ENCODE results near the gene RTN1.

RTN1 gene

DNA sequence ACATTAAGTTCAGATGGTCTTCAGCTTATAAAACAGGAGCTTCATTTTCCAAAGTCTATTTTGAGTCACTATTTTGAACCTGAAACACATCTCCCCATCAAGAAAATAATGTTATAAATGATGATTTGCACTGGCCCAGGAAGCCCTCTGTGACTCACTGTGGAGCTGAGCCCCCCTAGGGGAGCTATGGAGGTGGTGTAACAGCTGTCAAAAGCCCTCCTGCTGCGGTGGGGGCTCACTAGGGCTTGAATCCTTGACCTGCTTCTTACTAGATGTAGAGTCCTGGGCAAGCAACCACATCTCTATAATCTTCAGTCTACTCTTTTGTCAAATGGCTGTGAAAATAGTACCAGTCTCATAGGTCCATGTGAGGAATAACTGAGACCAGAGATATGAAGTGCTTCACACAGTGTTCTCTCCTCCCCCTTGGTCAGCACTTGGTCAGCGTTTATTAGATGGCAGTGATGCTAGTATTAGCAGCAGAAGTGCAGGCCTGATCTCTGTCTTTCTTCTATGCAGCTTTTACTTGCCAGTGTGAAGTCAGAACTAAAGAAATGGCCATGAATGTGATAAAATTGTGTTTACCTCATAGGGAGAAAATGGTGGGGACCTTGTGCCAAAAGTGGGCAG, 83.4 kb downstream of the RTN1 start:
- no peak for DNase-seq

DNA sequence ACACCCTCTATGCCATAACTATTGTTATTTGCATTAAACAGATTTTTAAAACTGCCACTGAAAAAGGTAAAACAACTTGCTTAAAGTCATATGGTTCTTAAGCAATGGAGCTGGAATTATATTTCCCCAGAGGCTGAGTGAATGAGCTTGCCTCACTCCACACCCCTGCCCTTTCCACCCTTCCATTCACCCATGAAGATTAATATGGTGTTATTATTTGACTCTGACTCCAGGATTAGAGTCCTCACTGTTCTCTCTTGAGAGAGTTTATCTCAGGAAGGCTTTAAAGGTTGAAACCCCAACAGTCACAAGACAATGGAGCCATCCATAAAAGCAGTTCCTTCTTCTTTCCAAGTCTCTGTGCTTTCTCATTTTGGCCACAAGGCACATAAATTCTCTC, 84.9 kb downstream of the RTN1 start:
- no peak for DNase-seq

DNA sequence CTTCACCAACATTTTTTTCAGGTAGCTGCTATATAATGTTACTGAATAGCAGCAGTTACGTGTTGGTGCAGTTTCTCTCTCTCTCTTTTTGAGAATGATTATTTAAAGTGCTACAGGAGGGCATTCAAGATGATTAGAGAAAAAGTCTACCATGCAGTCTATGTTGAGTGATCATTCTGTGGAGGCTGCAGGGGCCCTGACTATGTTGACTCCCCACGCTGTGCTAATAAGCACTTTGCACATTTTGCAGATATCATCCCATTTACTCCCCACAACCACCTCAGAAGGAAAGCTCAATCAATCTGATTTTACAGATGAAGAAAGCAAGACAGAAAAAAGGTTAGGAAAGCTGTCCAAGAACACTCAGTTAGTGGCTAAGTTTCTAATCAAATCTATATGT, 87.8 kb downstream of the RTN1 start:
- DNase-seq = no peak

DNA sequence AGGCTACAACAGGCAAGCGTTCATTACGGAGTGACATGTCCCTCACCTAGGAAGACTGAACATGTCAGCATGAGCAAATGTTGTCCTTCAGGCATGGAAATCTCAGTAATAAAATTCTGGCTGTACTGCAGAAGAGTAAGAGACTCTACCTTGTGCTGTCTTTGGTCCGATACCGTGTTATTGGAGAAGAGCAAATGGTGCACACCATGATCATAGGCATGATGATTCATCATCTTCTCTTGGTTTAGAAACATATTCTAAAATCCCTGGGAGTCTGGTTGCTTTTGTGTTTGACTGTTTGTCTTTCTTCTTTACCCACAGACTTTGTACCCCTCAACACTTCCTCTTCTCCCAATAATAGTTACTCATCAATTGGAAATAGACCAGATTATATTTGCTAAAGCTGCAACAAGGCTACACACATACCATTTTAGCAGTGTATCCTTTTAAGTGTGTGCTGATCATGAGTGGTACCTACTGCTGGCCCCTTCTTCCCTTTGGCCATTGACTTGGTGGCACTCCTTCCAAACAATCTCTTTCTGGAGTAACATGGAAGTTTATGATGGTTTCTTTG, 93.5 kb downstream of the RTN1 start:
- no peak for DNase-seq

DNA sequence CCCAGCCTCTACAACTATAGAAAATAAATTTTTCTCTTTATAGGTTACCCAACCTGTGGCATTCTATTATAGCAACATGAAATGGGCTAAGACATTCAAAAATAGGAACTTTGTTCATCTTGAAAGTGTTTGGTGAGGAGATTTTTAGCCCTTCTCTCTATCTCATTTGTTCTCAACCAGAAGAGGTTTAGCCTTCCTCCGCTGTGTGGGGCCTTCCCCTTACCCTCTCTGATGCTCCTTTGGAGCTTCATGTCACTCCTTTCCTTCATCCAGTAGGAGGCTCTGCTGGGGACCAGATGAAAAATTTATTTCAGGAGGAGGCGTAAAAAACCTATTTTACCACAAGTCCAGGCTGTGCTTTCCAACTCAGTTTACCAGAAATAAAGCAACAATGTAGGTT, 94.1 kb downstream of the RTN1 start:
- DNase-seq = no peak

DNA sequence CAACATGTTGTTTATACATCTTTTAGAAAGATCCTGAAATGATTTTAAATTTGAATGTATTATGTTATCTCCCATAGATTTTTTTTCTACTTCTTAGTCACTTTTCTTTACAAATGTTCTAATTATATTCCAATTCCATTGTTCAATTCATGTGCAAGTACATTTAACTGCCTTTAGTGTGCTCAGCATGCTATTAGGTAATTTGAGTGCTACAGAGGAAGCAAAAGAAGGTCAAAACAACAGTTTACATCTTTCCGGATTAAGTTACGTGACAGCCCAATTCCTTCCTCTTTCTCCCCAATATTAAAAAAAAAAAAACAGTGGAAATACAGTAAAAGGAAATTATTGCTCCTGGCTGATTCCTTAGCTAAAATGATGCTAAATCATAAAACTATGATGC, 98.3 kb downstream of the RTN1 start:
- DNase-seq = peak; percentile 39

DNA sequence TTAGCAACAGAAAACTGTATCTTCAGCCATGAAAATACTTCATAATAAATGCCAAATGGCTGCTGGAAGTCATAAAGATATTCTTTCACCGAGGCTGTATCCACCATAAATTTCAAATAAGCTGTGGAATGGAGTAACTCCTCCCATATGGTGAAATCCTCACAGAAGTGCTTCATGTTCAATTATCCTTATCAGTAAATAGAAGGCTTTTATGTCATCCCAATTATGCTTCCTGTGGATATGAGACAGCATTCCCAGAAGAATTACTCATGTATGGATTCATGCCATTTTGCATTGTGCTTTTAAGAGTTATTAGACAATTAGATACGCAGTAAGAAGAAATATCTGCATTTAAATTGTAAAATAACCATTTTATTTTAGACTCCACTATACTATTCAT, 99.0 kb downstream of the RTN1 start:
- DNase-seq = no peak

DNA sequence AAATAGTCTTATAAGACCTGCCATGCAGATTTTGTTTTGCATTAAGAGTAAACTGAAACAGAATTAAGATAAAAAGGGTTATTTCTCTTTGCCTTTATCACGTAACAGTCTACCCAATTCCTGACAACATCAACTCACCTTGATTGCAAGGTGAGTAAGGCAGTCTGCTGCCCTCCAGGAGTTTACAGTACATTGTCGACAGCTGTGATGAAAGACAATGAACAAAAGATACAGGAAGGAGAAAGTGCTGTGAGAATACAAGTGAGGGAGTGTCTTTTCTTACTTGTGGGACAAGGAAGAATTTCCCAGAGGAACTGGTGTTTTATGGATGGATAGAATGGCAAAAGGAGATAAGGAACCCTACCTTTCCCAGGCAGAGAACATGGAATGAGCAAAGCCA, 101.0 kb downstream of the RTN1 start:
- DNase-seq = no peak

DNA sequence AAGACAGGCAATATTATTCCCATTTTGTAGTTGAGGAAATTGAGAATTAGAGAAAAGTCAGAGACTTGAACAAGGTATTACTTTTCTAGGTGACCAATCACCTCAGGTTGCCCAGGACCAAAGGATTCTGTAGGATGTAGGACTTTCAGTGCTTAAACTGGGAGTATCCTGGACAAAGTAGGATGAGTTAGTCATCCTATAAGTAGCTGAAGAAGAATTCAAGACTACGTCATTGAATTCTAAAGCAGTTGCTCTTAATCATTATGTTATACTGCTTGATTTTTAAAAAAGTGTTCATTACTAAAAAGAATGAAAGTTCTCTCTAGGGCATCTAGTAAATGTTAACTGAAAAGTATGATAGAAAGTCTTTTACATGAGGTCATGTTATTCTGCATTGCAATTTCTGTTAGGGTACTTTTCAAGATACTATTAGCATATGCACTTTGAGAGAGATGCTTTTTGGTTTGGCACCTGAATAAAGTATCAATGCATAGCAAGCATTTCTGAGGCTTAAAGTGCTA, 101.7 kb downstream of the RTN1 start:
- DNase-seq = no peak

DNA sequence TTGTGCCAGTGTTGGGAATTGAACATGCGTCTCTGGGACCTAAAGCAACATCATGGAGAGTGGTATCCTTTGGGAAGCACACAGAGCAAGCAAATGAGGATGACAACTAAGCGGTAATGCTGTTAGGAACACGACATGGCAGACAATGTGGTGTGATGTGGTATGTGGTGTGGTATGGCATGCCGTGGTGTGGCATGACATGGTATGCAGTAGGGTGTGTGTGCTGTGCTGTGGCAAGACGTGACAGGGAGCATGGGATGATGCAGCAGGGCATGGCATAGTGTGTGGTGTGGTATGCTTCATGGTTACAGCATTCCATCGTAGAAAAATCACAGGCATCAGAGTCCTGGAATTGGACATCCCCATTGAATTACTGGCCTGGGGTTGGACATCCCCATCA, 108.7 kb downstream of the RTN1 start:
- DNase-seq = no peak

DNA sequence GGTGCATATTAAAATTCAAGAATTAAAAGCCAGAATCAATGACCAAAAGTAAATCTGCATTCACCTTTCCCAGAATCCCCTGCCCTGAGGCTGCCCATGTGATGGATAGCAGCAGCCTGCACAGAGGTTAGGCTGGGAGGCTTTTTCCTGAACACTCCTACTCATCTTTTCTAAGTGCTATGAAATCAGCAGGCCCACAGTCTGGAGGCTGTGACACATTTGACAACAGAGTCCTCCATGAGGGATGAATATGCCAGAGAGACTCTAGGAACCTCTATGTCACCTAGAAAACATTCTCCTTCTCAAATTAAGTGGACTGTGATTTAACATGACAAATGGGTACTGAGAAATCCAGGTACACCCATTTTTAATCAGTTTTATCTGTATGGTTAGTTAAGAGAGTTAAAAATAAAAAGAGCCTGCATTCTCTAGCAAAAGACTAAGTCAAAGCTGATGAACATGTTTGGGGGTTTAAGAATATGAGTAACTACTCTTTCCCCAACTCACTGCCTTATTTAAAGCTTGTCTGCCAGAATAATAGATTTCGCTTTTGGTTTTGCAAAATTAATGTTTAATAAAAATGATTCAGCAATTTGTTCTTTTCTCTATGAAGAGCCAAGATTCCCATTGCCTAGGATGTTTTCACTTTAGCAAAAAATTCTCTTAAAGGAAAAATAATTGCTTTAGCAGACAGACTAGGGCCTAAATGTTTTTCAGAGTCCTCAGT, 115.0 kb downstream of the RTN1 start:
- no peak for DNase-seq

DNA sequence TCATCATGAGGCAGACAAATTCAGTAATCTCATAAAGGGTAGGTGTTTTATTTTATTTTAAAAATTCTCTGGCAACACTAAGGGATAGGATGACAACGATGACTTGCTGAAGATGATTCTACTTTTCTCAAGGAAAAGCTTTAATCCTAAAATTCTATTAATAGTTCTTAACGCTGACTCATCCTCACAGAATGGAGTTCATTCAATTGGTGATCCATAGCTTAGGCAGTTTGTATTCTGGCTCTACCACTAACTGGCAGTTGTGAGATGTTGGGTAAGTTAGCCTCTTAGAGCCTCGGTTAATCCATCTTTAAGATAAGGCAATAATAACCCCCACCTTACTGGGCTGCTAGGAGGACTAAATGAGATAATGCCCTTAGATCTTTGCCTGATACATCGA, 116.3 kb downstream of the RTN1 start:
- no peak for DNase-seq

DNA sequence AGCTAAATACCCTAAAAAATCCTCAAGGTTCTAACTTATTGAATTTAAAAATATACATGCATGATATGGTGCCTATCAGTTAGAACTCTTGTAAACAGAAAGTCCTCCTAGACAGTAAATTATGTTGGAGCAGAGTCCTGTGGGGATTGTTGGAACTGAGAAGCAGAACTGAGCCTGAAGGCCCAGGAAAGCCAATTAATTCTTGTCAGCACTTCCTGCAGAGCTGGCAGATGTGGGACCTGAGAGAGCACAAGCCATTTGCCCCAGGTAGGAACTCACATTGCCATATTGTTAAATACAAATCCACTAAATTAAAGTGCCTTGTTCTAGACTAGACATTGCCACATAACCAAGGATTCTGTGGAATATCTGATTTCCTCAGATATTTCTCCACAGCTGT, 117.1 kb downstream of the RTN1 start:
- DNase-seq = no peak

DNA sequence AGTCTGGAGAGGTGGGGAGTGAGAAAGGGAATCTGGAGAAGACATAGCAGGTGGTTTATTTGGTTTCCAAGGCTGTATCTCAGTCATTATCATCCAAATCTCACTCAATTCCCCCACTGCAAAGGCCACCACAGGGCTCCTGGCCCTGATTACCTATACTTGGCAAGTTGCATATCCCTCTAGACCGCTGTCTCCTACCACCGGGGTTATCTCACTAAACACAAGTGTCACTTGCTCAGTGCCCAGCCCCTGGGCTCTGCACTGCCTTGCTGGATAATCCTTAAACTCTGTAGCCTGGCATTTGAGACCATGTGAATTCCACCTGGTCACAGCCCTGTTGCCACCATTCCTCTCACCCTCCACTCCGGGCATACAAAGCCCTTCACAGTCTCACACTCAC, 119.0 kb downstream of the RTN1 start:
- DNase-seq = no peak

DNA sequence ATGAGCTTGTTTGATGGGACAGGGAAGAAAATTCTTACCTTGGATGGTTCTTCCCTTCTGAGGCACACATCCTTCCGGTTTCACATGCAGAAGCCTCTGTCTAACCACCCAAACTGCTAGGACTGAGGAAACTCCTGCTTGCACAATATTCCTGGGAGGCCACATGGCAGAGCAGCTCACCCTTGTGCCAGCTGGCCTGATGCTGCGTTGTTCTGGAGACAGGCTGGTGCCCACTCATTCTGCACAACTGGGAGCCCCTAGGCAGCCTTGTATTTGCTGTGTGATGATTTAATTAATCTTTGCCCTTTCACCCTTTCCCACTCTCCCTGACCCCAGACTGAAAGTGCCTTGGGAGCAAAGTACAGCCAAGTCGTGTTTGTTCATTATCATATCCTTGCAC, 130.8 kb downstream of the RTN1 start:
- DNase-seq = peak; percentile 56

DNA sequence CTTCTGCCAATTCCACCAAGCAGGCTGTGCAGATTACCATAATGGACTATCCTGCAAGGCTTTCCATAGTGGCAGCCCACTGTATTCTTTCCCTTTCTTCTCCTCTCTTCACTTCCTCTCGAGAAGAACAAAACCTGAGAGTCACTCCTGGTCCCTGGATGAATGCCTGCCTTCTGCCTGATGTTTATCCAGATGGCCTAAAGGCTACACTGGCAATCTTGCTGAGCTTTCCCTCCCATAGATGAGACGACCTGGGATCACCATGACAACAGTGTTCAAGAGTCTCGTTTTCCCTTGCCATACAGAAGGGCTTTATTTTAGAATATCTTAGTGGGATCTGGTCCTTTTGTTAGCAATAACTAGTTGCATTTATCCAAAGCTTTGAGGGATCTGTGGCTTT, 142.3 kb downstream of the RTN1 start:
- no peak for DNase-seq

DNA sequence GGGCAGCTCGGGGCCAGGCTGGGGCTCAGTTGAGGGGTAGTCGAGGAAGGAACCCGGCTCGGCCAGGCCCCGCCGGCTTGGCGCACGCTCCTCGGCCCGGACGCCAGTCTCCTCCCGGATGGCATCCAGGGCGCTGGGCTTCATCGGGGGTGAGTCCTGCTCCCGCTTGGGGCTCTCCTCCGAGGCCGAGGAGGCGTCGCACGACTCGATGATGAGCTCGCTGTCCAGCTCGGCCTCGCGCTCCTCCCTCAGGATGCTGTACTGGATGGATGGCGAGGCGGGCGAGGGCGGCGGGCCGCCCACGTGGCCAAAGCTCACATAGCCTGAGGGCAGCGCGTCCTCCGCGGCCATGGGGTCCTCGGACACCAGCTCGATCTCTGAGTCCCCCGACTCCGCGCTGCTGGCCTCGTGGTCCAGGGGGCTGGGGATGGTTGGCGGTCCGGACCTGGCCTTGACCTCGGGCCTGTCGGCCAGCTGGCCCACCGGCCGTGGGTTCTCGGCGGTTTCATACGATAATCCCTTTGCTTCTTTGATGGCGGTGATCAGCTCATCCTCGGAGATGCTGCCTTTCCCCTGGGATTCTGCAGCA, 143.4 kb downstream of the RTN1 start:
- DNase-seq = no peak

DNA sequence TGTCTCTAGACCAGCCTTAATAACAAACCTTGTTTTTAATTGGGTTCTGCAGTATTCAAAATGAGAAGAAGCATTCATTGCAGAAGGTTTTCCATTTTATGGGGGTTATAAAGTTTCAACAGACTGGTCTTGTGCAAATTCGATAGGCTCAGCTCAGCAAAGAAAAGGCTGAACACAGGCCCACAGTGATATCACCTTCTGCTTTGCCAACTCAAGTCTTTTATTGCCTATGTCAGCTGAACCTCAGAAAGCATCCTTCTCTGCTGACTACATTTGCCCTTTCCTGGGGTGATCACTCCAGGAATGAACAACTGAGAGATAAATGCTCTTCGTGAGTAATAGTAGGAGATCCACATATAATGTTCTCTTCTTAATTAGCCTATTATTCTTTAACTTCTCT, 159.5 kb downstream of the RTN1 start:
- no peak for DNase-seq

DNA sequence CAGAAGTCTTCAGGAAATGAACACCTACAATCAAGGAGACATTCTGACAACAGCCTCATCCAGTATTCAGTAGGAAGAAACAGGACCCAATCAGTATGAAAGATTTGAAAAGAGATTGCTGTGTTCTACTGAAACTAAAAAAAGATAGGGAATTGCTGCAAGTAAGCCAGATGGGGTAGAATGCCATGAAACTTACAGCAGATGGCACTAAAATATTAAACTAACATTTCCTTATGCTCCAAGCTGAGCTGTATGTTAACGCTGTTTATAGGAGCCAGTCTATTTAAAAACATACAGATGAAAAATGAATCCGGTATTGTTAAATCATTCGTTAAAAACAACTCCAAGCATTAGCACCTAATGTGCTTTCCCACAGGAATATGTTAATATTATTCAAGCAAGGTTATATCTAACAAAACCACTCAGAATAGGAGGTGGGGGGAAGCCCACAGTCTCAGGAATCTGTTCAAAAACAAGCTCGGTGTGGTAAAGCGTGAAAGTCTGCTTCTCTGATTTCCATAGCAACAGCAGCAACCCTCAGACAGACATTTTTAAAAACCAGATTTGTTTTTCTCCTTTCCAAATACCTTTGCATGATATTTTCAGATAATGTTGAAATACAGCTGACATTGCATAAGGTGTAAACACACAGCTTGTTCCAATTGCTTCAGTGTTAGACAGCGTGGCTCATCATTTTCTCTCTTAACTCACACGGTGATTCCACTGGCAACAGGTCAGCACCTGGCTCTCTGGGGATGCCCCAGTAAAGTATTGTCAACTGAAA, 162.6 kb downstream of the RTN1 start:
- DNase-seq = no peak

DNA sequence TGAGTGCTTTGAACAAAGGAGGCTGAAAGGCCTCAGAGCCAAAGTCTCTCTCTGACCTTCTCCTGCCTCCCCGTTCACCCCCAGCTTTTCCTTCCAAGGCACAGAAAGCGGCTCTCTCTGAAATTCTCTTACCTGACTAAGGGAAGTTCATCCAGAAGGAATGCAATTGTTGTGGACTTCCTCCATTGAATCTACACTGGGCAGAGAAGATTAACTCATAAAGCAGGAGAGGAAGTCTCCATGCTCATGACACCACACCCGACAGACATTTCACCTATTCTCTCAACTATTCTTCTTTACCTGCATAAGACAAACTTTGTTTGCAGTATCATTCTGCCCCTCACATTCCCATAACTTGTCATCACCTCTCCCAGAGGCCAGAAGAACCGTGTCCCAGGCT, 164.7 kb downstream of the RTN1 start:
- DNase-seq = no peak

DNA sequence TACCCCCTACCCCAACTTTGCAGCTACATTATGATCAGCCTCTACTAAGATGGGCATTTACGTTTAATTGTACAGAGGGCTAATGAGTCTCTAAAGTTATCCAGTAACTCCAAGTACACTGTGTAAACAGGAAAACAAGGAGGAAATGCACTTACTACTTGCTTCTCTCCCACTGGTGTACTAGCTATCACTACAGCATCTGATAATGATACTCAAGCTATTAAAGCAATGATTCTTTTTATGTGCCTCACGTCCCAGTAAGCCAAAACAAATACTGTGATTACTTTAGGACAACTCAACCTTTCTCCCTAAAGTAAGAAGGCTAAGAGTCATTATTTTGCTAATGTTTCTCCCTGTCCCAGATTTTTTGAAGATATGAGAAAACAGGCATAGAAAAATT, 165.3 kb downstream of the RTN1 start:
- DNase-seq = no peak

DNA sequence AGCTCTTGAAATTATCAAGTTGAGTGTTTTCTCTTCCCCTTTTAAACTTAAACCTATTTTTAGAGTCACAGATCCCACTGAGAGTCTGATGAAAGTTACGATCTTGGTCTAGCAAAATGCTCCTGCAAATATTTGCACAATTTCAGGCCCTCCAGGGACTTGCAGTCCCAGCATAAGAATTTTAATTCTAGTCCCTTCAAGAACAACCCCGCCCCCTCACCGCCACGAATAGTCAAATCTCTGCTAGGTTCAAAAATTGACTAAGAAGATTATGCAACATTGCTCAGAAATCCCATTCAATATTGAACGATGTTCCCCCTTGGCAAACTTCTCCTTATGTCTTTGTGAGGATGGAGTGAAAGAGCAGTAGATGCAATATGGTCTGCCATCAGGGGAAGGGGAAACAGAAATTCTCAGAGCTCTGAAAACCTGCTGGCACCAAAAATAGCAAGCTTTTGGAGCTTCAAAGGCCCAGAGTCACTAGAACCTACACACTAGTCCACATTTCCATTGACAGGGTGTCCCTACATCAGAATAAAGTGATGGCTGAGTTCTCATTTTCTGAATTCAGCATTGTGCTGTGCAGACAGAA, 166.4 kb downstream of the RTN1 start:
- peak; percentile 4 for DNase-seq

DNA sequence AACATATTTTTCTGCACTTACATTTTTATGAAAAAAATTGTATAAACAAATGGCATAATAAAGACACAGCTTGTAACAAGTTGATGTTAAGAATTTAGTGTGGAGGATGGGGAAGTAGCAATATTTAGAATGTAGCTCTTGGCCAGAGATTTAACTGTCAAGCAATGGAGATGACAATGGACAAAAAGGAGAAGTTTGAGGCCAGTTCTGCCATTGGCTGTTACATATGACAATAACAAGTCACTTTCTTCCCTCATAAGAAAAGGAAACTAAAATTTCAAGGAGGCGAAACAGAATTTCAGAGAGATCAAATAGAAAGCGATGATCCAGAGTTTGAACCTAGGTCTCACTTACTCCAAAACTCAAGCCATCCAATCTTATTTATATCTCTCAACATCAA, 171.1 kb downstream of the RTN1 start:
- peak; percentile 73 for DNase-seq
